NK-92 (cell line): ENCODE data around the gene PADI3.
"Not testable (repeated sequence)": the region's sequence is repeated elsewhere in the genome, so short reads cannot be mapped to it uniquely, and the experiment has no call there.

Experiments
- DNase-seq: peaks from one replicate; lab custom pipeline; 2025; ENCODE audit not compliant: unreplicated experiment; lab: John Stamatoyannopoulos, UW

The PADI3 gene

GRCh38 chr1:17239420-17239819, 9.5 kb upstream of the PADI3 start:
- no peak for DNase-seq

GRCh38 chr1:17241011-17241779, 7.7 kb upstream of the PADI3 start:
- DNase-seq = not testable (repeated sequence)

GRCh38 chr1:17241780-17242074, 7.2 kb upstream of the PADI3 start:
- DNase-seq = not testable (repeated sequence)

GRCh38 chr1:17243274-17243673, 5.6 kb upstream of the PADI3 start:
- no peak for DNase-seq

GRCh38 chr1:17244821-17245740, 3.8 kb upstream of the PADI3 start:
- no peak for DNase-seq

GRCh38 chr1:17245816-17246325, 3.0 kb upstream of the PADI3 start:
- DNase-seq = no peak

- DNase-seq = no peak
Observed at GRCh38 chr1:17246971-17247370, 1.9 kb upstream of the PADI3 start.

GRCh38 chr1:17250601-17251000, 1.7 kb downstream of the PADI3 start:
- DNase-seq = no peak

GRCh38 chr1:17251246-17251645, 2.3 kb downstream of the PADI3 start:
- DNase-seq = no peak

GRCh38 chr1:17251701-17252376, 2.9 kb downstream of the PADI3 start:
- no peak for DNase-seq

- DNase-seq = no peak
Observed at GRCh38 chr1:17255336-17255735, 6.4 kb downstream of the PADI3 start.

- no peak for DNase-seq
Observed at GRCh38 chr1:17258116-17258757, 9.3 kb downstream of the PADI3 start.

- no peak for DNase-seq
Observed at GRCh38 chr1:17258758-17259130, 9.8 kb downstream of the PADI3 start.

GRCh38 chr1:17259233-17259873, 10.5 kb downstream of the PADI3 start:
- no peak for DNase-seq

GRCh38 chr1:17260264-17260663, 11.4 kb downstream of the PADI3 start:
- DNase-seq = no peak

- no peak for DNase-seq
Observed at GRCh38 chr1:17260738-17261137, 11.8 kb downstream of the PADI3 start.

GRCh38 chr1:17263936-17264335, 15.0 kb downstream of the PADI3 start:
- no peak for DNase-seq

GRCh38 chr1:17264470-17264869, 15.6 kb downstream of the PADI3 start:
- DNase-seq = no peak

- DNase-seq = no peak
Observed at GRCh38 chr1:17265162-17265561, 16.3 kb downstream of the PADI3 start.

- DNase-seq = no peak
Observed at GRCh38 chr1:17265950-17266349, 17.1 kb downstream of the PADI3 start.
